ENCODE measurements around the gene PNISR.

Gene PNISR

GRCh38 chr6:99402448-99402847 is 22.7 kb downstream of the PNISR start:
- DNase-seq (ENCODE audit: low spot score): no peak

GRCh38 chr6:99397287-99397686 is 27.8 kb downstream of the PNISR start:
- DNase-seq (ENCODE audit: low spot score): no peak

GRCh38 chr6:99393698-99394531 is 31.2 kb downstream of the PNISR start, which contains the start of gene COQ3:
TSS of gene COQ3 (minus strand) at chr6:99394195. CDS start at chr6:99394179, 16 bp downstream.
- DNase-seq (ENCODE audit: low spot score): peak; percentile 56

- no peak for DNase-seq (ENCODE audit: low spot score)
Measured at GRCh38 chr6:99393366-99393697, 31.8 kb downstream of the PNISR start.

- no peak for DNase-seq (ENCODE audit: low spot score)
Measured at GRCh38 chr6:99390896-99391295, 34.2 kb downstream of the PNISR start.

- no peak for DNase-seq (ENCODE audit: low spot score)
Measured at GRCh38 chr6:99384507-99384906, 40.6 kb downstream of the PNISR start.

- no peak for DNase-seq (ENCODE audit: low spot score)
Measured at GRCh38 chr6:99378636-99379035, 46.5 kb downstream of the PNISR start.

- DNase-seq (ENCODE audit: low spot score): no peak
Measured at GRCh38 chr6:99369533-99369932, 55.6 kb downstream of the PNISR start.

- no peak for DNase-seq (ENCODE audit: low spot score)
Measured at GRCh38 chr6:99366852-99367251, 58.3 kb downstream of the PNISR start.

- no peak for DNase-seq (ENCODE audit: low spot score)
Measured at GRCh38 chr6:99364026-99364425, 61.1 kb downstream of the PNISR start.

GRCh38 chr6:99362678-99363268 is 62.3 kb downstream of the PNISR start:
- DNase-seq (ENCODE audit: low spot score): no peak

- DNase-seq (ENCODE audit: low spot score): no peak
Measured at GRCh38 chr6:99359800-99360199, 65.3 kb downstream of the PNISR start.

- no peak for DNase-seq (ENCODE audit: low spot score)
Measured at GRCh38 chr6:99356641-99357040, 68.5 kb downstream of the PNISR start.

- DNase-seq (ENCODE audit: low spot score): no peak
Measured at GRCh38 chr6:99354983-99355382, 70.1 kb downstream of the PNISR start.

- DNase-seq (ENCODE audit: low spot score): no peak
Measured at GRCh38 chr6:99353126-99353525, 72.0 kb downstream of the PNISR start.

GRCh38 chr6:99350573-99350972 is 74.5 kb downstream of the PNISR start:
- DNase-seq (ENCODE audit: low spot score): no peak

GRCh38 chr6:99349171-99350141 is 75.7 kb downstream of the PNISR start, which contains the start of gene FAXC:
TSS of gene FAXC (minus strand) at chr6:99349674. CDS start at chr6:99349372, 302 bp downstream.
- DNase-seq (ENCODE audit: low spot score): no peak

- no peak for DNase-seq (ENCODE audit: low spot score)
Measured at GRCh38 chr6:99348288-99349170, 76.6 kb downstream of the PNISR start.
